ENCODE data around the gene VPS37B.
A peak's percentile ranks its signal among the peaks of the same experiment; 100 is the strongest.

The VPS37B gene

DNA sequence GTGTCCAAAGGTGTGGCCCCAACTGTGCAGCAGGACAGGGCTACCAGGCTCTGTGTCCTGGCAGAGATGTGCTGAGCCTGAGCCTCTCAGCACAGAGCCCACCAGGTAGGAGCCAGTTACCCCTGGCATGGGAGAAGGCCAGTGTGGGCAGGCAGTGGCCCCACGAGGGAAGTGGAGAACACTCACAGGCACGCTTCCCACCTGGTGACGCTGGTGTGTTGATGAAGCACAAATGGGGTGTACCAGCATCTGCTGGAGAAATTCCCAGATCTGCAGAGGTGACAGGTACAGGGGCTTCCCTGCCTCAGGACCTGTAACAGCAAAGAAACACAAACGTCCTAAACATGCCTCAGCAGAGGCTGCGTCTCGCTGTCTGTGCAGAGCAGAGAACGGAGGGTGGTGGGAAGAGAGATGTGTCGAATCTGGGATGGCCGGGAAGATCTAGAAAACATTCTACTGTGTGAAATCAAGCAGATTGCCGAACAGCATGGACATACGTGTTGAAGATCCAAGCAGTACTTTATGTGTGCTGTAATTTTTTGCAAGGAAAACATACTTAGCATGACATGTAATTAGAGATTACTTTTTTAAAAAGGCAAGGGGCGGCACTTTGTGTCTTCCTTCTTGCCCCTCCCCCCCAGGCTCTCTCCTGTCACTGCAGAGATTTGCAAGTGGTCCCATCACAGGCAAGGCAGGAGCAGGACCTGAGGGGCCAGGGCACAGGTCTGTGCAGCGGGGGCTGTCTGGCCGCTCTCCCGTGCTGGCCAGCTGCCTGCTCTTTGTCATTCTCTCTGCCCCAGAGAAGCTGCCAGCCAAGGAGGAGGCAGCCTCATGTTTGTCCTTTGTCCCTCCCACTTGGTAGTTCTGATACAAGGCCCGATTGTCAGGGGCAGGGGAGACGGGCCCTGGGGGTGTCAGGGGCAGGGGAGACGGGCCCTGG lies 43.3 kb downstream of the VPS37B start:
- DNase-seq (ENCODE audit: low spot score): peak; percentile 58

DNA sequence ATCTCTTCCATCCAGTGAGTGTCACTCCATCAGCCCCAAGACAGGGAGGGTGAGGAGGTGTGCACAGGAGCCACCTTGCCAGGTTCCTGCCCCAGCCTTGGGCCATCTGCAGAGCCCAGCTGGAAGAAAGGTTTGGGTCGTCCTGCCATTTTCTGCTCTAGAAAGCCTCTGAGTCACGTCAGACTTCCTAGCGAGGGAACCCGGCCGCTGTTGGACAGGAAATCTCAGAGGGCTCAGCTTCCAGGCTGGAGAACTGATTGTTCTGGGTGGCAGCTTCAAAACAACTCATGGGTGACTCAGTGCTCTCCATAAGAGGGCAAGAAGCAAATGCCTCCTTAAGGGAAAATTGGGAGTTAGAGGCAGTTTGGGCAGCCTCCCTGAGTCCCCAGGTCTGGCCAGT lies 44.1 kb downstream of the VPS37B start:
- DNase-seq (ENCODE audit: low spot score): no peak

GRCh38 chr12:122850695-122851350 lies 45.1 kb downstream of the VPS37B start:
- no peak for DNase-seq (ENCODE audit: low spot score)

GRCh38 chr12:122850048-122850445 lies 45.9 kb downstream of the VPS37B start:
- no peak for DNase-seq (ENCODE audit: low spot score)

GRCh38 chr12:122849352-122850047 lies 46.4 kb downstream of the VPS37B start:
- no peak for DNase-seq (ENCODE audit: low spot score)

DNA sequence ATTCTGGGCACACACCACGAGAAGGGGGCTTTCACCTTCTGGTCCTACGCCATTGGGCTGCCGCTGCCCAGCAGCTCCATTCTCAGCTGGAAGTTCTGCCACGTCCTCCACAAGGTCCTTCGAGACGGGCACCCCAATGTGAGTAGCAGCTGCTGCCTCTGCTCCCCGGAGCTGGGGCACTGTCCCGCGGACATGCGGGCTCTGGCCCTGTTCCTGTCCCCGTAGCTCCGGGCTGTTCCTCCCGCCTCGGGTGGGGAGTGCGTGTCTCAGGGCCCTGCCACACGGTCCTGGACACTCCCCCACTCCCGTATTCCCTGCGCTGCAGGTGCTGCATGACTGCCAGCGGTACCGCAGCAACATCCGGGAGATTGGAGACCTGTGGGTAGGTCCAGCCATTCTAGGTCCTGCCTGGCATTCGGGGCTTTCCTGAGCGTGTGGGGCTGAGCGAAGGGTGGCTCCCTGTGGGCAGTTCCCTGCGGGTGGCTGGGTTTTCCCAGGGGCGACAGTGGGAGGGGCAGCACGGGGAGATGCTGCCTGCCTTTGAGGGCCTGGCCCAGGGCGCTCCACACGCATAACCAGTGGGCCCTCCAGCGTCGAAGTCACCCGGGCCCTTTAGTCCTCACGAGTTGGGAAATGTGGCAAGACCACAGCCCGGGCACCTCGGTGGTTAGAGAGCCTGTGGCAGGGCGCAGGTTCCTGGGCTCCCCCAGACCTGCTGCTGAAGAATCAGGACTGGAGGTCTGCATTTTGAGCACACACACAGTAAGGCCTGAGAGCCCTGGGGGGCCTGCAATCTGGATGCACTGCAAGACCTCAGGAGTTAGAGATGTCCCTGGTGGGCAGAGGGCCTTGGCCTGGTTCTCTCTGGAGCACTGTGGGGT lies 47.2 kb downstream of the VPS37B start:
- DNase-seq (ENCODE audit: low spot score): no peak

- no peak for DNase-seq (ENCODE audit: low spot score)
Observed at GRCh38 chr12:122847921-122848421, 48.0 kb downstream of the VPS37B start.

GRCh38 chr12:122847516-122847836 lies 48.4 kb downstream of the VPS37B start:
- DNase-seq (ENCODE audit: low spot score): no peak

- DNase-seq (ENCODE audit: low spot score): no peak
Observed at GRCh38 chr12:122846622-122847515, 49.1 kb downstream of the VPS37B start.

DNA sequence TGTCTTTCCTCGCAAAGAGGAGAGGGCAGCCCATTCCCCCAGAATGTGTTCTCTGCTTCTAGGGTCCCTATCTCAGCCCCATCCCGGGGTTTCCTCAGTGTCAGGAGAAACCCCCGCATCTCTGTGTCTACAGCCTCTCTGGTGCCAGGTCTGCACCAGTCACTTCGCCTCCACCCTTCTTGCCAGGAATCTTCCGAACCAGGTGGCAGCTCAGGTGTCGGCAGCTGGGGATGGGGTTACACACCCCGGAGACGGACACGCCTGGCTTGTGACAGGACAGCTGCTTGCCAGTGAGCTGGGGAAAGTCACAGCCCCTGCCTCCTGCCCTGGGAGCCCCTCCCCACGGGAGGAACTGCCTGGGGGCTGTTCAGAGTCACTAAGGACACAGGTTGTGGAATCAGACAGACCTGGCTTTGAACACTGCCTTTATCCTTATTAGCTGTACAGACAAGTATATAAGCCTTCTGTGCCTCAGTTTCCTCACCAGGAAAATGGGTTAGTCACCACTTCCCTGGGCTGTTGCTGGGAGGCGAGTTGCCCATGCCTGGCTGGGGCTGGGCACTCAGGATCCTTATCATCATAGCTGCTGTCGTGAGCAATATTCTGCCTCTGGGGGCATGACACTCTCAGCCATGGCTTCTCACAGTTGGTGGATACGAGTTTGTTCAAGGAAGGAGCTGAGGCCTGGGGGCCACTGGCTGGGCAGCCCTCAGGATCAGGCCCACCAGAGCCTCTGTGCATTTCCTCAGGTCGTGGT lies 49.9 kb downstream of the VPS37B start:
- no peak for DNase-seq (ENCODE audit: low spot score)

DNA sequence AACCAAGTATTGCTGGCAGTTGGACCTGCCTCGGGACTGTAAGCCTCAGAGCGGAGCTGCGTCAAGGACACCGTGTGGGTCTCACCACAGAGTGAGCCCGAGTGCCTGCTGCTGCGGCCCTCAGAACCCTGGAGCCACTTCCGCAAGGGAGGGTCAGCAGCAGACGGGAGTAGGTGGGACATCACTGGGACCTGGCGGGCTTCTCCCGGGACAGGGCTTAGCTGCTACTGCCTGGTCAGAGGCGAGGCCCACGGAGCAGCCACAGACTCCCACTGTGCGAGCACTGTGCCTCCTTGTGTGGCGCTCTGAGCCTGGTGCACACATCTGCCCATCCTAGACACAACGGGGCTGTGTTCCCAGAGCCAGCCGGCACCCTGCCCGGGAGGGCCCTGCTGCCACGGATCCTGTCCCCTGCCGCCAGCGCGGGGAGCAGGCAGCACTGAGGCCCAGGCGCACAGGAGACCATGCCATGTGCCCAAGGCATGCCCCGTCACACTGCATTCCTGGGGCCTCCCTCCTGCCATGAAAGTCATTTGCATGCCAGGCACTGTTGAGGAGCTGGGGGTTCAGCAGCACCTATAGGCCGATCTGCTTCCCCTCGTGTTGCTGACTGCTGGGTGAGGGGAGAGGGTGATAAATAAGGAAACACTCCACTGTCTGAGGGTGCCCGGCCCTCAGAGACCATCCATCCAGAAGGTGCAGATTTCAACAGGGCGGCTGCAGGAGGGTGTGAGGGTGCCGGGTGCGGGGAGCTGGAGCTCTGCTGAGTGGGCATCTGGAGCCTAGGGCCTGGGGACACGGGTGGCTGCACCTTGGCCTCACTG lies 50.7 kb downstream of the VPS37B start:
- no peak for DNase-seq (ENCODE audit: low spot score)

DNA sequence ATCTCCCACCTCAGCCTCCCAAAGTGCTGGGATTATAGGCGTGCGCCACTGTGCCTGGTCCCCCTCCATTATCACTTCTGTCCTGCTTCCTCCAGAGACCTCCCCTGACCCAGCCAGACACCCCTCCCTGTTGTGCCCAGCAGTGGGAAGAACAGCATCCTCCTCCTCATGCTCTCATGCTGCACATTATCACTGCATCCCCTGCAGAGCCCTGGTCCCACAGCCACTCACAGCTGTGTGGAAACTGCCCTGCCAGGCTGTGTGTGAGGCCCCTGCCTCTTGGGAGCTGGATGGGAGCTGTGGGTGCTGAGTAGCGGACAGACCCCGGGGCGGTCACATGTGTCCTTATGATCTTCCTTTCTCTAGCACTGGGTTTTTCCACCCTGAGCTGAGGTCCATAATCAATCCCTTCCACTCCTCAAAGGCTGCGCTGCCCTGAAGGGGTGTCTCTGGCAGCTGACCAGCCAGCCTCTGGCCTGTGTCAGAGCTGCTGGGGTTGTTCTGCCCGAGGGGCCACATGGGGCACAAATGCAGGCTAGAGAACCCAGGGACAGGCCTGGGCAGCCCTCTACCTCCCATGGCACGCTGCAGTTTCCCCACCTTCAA lies 51.5 kb downstream of the VPS37B start:
- no peak for DNase-seq (ENCODE audit: low spot score)

DNA sequence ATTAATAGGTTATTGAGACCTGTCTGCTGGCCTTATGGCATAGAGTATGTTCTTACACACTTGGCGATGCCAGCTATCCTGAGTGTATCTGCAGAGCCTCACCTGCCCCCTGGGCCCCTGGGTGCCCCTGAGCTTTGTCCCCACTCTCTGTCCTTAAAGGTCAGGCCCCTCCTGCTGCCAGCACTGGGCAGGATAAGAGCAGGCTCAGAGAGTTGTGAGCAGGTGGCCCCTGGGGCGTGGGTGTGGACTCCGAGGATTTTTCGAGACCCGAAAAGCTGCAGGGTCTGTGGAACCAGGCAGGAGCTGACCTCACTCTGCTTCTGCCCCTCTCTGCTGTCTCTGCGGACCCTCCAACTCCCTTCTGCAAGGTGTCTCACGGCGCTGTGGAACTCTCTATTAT lies 52.5 kb downstream of the VPS37B start:
- DNase-seq (ENCODE audit: low spot score): no peak

GRCh38 chr12:122842505-122843405 lies 53.2 kb downstream of the VPS37B start:
- DNase-seq (ENCODE audit: low spot score): no peak

DNA sequence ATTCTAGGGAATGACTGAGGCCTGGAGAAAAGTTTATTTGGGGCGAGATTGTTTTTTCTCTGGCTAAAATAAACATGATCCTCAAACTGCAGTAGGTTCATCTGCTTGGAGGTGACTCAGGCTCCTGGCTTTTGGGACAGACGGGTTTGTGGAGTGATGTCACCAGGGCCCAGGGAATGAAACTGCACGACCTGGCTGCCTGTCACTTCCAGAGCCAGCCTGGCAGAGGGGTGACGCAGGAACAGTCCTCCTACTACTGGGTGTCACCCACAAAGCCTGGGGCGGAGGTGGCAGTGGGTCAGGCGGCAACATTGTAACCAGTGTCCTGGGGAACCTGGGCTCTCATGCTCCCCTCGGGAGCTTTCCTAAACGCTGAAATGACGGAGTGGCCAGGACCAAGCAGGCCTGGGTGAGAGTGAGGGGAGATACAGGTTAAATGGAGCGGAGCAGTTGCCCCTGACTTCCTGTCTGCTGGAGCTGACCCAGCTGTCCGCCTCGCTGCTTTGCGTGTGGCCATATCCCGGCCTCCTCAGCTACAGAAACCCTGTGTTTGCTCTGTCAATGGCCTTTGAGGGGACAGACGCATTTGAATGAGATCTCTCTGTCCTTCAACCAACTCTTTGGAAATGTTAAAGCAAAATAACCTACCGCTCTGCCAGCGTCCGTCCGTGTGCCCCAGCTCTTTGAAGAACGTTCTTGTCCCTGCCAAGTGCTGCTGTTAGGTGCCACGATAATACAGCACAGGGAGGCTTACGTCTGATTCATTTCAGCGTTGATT lies 54.2 kb downstream of the VPS37B start:
- no peak for DNase-seq (ENCODE audit: low spot score)

Data from SK-N-DZ (cell line).